Measurements from ENCODE around the gene SLC16A8. TPM values are rescaled to one million over a fixed set of nuclear protein-coding genes. Genes with fewer than 3 reads are reported as not detected.
A peak's percentile ranks its signal among the peaks of the same experiment; 100 is the strongest.

Gene SLC16A8
- total RNA-seq, 4 donors from 2014 or later, result not detected

DNA sequence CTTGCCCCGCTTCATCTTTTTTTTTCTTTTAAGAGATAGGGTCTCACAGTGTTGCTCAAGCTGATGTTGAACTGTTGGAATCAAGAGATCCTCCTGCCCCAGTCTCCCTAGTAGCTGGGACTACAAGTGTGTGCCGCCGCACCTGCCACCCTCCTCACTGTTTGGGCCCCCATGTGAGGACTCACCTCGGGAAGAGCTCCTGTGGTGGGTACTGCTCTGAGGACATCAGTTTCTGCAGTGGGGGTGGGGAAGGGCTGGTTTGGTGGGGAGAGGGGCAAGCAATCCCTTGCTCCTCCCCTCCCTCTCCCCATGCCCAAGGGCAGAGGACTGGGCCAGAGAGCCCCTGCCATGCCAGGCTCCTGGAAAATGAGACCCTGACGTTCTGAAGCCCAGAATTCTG is 1.5 kb upstream of the SLC16A8 start:
- TF ChIP-seq POLR2AphosphoS5 (IDR thresholded peaks at IDR 0.05), result no peak
- TF ChIP-seq, protein P1, sequence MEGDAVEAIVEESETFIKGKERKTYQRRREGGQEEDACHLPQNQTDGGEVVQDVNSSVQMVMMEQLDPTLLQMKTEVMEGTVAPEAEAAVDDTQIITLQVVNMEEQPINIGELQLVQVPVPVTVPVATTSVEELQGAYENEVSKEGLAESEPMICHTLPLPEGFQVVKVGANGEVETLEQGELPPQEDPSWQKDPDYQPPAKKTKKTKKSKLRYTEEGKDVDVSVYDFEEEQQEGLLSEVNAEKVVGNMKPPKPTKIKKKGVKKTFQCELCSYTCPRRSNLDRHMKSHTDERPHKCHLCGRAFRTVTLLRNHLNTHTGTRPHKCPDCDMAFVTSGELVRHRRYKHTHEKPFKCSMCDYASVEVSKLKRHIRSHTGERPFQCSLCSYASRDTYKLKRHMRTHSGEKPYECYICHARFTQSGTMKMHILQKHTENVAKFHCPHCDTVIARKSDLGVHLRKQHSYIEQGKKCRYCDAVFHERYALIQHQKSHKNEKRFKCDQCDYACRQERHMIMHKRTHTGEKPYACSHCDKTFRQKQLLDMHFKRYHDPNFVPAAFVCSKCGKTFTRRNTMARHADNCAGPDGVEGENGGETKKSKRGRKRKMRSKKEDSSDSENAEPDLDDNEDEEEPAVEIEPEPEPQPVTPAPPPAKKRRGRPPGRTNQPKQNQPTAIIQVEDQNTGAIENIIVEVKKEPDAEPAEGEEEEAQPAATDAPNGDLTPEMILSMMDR (IDR thresholded peaks at IDR 0.05), result no peak
- TF ChIP-seq POLR2A (IDR thresholded peaks at IDR 0.05), result no peak
- TF ChIP-seq EP300 (IDR thresholded peaks at IDR 0.05), result no peak
- 17% methylated on average over 1 of the region's 5 CpGs; no CpG with 5 or more reads in 1 of the 2 donors for WGBS, 2 donors (ENCODE audit: low coverage in 1 of 2)
- Histone ChIP-seq H3K27me3 (peaks cover 75% of the 10 kb centered on the region), H3K4me3 (no peak overlapping the region), H3K27ac (no peak overlapping the region), H3K36me3 (peaks cover 0 to 30% of the 10 kb centered on the region in 2 donors), H3K4me1 (peaks cover 0 to 41% (median 25%) of the 10 kb centered on the region in 3 donors), H3K9me3 (no peaks in the 10 kb centered on the region)
- ATAC-seq, result no peak

DNA sequence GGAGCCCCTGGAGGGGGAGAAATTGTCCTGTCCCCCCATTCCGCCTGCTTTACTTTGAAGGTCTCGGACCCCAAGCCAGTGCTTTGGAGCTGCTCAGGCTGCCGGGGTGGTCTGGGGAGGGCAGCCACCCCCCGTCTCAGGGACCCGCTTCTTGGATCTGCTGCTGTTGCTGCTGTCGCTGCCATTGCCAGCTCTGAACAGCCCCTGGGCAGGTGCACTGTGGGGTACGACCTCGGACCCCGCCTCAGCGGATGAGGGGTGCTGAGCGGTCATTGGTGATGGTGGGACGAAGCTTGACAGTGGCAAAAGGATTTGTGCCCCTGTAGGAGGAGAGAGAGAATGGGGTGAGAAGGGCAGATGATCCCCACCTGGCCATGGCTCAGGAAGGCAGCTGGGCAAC is 1.1 kb upstream of the SLC16A8 start:
- 100% methylated on average over 4 of the region's 12 CpGs; no CpG with 5 or more reads in 1 of the 2 donors for WGBS, 2 donors (ENCODE audit: low coverage in 1 of 2)
- Histone ChIP-seq H3K27me3 (peaks cover 76% of the 10 kb centered on the region), H3K9me3 (no peaks in the 10 kb centered on the region), H3K4me3 (no peak overlapping the region), H3K4me1 (peaks cover 0 to 42% (median 25%) of the 10 kb centered on the region in 3 donors), H3K27ac (no peak overlapping the region), H3K36me3 (peaks cover 0 to 30% of the 10 kb centered on the region in 2 donors)
- ATAC-seq, result no peak
- TF ChIP-seq POLR2AphosphoS5 (IDR thresholded peaks at IDR 0.05) (no peak), POLR2A (IDR thresholded peaks at IDR 0.05) (no peak), EP300 (IDR thresholded peaks at IDR 0.05) (no peak)
- TF ChIP-seq, protein P1 (IDR thresholded peaks at IDR 0.05), result no peak

DNA sequence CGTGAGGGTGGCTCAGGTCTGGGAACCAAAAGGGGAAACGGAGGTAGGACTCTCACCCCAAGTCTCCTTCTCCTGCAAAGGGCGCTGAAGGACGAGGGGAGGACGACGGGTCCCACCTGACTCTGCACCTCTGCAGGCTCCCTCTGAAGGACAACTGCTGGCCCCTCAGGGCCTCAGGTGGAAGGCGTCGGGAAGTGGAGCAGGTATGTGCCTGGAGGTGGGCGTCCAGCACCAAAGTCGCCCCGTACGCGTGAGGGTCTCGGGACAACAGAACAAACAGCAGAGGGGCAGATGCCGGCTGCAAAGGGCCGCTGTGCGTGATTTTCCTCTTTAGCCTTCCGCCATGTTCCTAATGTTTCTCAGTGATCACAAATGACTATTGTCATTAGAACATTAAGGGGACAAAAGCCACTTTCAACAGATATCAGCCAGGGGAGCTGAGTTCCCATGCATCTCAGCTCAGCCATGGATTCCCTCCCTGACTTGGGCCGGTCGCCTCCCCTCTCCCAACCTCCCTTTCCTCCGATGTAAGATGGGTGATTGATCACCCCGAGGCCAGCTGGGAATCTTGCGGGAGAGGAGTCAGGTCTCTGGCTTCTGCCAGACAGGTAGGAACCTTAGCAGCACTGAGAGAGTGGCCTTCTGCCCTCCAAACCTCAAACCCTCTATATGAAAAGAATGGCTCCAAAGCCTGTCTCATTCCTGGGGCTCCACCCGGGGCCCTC is 836 bp downstream of the SLC16A8 start:
- no peak overlapping the region for H3K27ac ChIP-seq
- peaks cover 0 to 30% of the 10 kb centered on the region in 2 donors for H3K36me3 ChIP-seq
- peaks cover 60% of the 10 kb centered on the region for H3K27me3 ChIP-seq
- TF ChIP-seq, protein P1 (IDR thresholded peaks at IDR 0.05), result no peak
- TF ChIP-seq EP300 (IDR thresholded peaks at IDR 0.05), result no peak
- no peak for TF ChIP-seq POLR2AphosphoS5 (IDR thresholded peaks at IDR 0.05)
- no peak for TF ChIP-seq POLR2A (IDR thresholded peaks at IDR 0.05)
- no peaks in the 10 kb centered on the region for H3K9me3 ChIP-seq
- ATAC-seq, result no peak
- peaks cover 0 to 26% (median 18%) of the 10 kb centered on the region in 3 donors for H3K4me1 ChIP-seq
- H3K4me3 ChIP-seq, result no peak overlapping the region
- 84 to 89% methylated on average over 5 to 11 of the region's 24 CpGs for WGBS, 2 donors (ENCODE audit: low coverage in 1 of 2)

DNA sequence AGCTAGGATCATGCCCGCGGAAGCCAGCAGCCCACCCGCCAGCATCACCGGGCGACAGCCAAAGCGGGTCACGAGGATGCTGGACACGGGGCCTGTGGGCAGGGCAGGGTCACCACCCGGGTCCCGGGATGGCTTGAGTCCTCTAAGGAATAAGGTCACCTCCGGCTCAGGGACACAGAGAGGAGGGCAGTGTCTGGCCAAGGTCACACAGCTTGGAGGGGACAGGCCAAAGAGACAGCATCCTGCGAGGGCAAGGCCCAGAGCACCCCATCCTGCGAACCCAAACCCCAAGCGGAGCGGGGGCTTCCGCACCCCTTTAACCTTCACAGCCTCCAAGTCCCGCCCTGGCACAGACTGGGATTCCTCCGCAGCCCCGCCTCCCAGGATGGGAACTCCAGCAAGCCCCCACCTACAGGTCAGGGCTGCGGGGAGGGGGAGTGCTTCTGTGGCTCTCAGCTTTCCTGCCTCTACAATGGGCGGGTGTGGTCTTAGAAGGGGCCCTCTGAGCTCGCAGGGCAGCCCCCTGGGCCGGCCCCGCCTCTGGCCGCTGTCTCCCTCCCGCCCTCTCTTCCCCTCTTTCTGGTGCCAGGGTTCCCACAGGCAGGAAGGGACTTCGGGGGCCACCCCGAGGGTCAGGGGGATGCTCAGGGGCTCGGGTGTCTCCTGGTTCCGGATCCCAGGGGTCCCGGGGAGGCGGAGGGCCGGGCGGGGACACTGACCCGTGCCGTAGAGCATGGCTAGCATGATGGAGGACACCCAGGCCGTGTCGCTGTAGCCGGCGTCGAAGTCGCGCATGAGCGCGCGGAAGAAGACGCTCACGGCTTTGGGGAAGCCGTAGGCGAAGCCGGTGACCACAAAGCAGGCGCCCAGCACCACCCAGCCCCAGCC is 1.8 kb downstream of the SLC16A8 start:
- no peaks in the 10 kb centered on the region for H3K9me3 ChIP-seq
- peak overlapping the region in 1 of 2 donors; percentile 51 for H3K4me3 ChIP-seq
- H3K27me3 ChIP-seq, result peaks cover 52% of the 10 kb centered on the region
- TF ChIP-seq POLR2A (IDR thresholded peaks at IDR 0.05), result no peak
- no peak for TF ChIP-seq EP300 (IDR thresholded peaks at IDR 0.05)
- TF ChIP-seq POLR2AphosphoS5 (IDR thresholded peaks at IDR 0.05), result no peak
- TF ChIP-seq, protein P1 (IDR thresholded peaks at IDR 0.05), result no peak
- ATAC-seq, result no peak
- no peak overlapping the region for H3K27ac ChIP-seq
- WGBS, 2 donors (ENCODE audit: low coverage in 1 of 2), result 10 to 38% methylated on average over 2 to 14 of the region's 52 CpGs
- peaks cover 0 to 24% of the 10 kb centered on the region in 2 donors for H3K36me3 ChIP-seq
- peaks cover 0 to 26% (median 18%) of the 10 kb centered on the region in 3 donors for H3K4me1 ChIP-seq

All from gastroesophageal sphincter (tissue), 4 donors.